Measurements from ENCODE around the gene FAM171A1.

- TF ChIP-seq, protein P1, sequence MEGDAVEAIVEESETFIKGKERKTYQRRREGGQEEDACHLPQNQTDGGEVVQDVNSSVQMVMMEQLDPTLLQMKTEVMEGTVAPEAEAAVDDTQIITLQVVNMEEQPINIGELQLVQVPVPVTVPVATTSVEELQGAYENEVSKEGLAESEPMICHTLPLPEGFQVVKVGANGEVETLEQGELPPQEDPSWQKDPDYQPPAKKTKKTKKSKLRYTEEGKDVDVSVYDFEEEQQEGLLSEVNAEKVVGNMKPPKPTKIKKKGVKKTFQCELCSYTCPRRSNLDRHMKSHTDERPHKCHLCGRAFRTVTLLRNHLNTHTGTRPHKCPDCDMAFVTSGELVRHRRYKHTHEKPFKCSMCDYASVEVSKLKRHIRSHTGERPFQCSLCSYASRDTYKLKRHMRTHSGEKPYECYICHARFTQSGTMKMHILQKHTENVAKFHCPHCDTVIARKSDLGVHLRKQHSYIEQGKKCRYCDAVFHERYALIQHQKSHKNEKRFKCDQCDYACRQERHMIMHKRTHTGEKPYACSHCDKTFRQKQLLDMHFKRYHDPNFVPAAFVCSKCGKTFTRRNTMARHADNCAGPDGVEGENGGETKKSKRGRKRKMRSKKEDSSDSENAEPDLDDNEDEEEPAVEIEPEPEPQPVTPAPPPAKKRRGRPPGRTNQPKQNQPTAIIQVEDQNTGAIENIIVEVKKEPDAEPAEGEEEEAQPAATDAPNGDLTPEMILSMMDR (conservative IDR thresholded peaks at IDR 0.05 in 1 of 2, IDR thresholded peaks at IDR 0.05 in 1 of 2; ENCODE audit: low read depth in 1 of 2, low read length in 2 of 2): peak; percentile 42 to 43
- TF ChIP-seq EZH2 (IDR thresholded peaks at IDR 0.05; ENCODE audit: low read length, missing control alignments): no peak
These were observed 108.9 kb downstream of the FAM171A1 start for GRCh38 chr10:15262036-15262713.

Measured in fibroblast of lung (primary cell).